ENCODE data around the gene NOX3.
"Not testable (repeated sequence)": the region's sequence is repeated elsewhere in the genome, so short reads cannot be mapped to it uniquely, and the experiment has no call there.

Gene NOX3

GRCh38 chr6:155468543-155468942 lies 12.9 kb upstream of the NOX3 start:
- DNase-seq (ENCODE audit: low spot score): not testable (repeated sequence)

GRCh38 chr6:155466539-155466938 lies 10.9 kb upstream of the NOX3 start:
- DNase-seq (ENCODE audit: low spot score): no peak

- DNase-seq (ENCODE audit: low spot score): no peak
Observed at GRCh38 chr6:155461556-155461955, 5.9 kb upstream of the NOX3 start.

- DNase-seq (ENCODE audit: low spot score): no peak
Observed at GRCh38 chr6:155454471-155454870, 1.2 kb downstream of the NOX3 start.

GRCh38 chr6:155454008-155454407 lies 1.6 kb downstream of the NOX3 start:
- no peak for DNase-seq (ENCODE audit: low spot score)

- DNase-seq (ENCODE audit: low spot score): no peak
Observed at GRCh38 chr6:155452576-155452975, 3.1 kb downstream of the NOX3 start.

GRCh38 chr6:155451530-155451929 lies 4.1 kb downstream of the NOX3 start:
- not testable (repeated sequence) for DNase-seq (ENCODE audit: low spot score)

- DNase-seq (ENCODE audit: low spot score): no peak
Observed at GRCh38 chr6:155450240-155450581, 5.4 kb downstream of the NOX3 start.

GRCh38 chr6:155449450-155450239 lies 6.0 kb downstream of the NOX3 start:
- no peak for DNase-seq (ENCODE audit: low spot score)

GRCh38 chr6:155448668-155449449 lies 6.8 kb downstream of the NOX3 start:
- DNase-seq (ENCODE audit: low spot score): no peak

- no peak for DNase-seq (ENCODE audit: low spot score)
Observed at GRCh38 chr6:155447949-155448348, 7.7 kb downstream of the NOX3 start.

- DNase-seq (ENCODE audit: low spot score): no peak
Observed at GRCh38 chr6:155444952-155445903, 10.4 kb downstream of the NOX3 start.

- DNase-seq (ENCODE audit: low spot score): no peak
Observed at GRCh38 chr6:155444120-155444917, 11.3 kb downstream of the NOX3 start.

GRCh38 chr6:155443168-155443567 lies 12.5 kb downstream of the NOX3 start:
- no peak for DNase-seq (ENCODE audit: low spot score)

- no peak for DNase-seq (ENCODE audit: low spot score)
Observed at GRCh38 chr6:155442562-155442961, 13.1 kb downstream of the NOX3 start.

- no peak for DNase-seq (ENCODE audit: low spot score)
Observed at GRCh38 chr6:155441112-155441465, 14.6 kb downstream of the NOX3 start.

GRCh38 chr6:155440398-155441111 lies 15.1 kb downstream of the NOX3 start:
- DNase-seq (ENCODE audit: low spot score): no peak

- no peak for DNase-seq (ENCODE audit: low spot score)
Observed at GRCh38 chr6:155439376-155439775, 16.3 kb downstream of the NOX3 start.

- no peak for DNase-seq (ENCODE audit: low spot score)
Observed at GRCh38 chr6:155436981-155437749, 18.5 kb downstream of the NOX3 start.

- no peak for DNase-seq (ENCODE audit: low spot score)
Observed at GRCh38 chr6:155434829-155435423, 20.7 kb downstream of the NOX3 start.
